ENCODE results near the gene PRKCG.

DNA sequence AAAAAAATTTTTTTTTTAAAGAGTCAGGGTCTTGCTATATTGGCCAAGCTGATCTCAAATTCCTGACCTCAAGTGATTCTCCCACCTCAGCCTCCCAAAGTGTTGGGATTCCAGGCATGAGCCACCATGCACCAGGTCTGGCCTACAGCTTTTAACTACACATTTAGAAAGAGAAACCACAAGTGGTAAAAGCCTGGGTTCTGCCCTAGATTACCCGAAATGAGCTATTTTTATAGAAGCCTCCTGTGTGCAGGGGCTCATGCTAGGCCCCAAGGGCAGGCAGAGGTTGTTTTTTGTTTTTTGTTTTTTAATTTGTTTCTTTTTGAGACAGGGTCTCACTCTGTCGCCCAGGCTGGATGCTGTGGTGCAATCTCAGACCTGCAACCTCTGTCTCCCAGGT is 28.3 kb upstream of the PRKCG start:
- no peak for TF ChIP-seq CTCF (conservative IDR thresholded peaks at IDR 0.05)
- TF ChIP-seq EZH2 (IDR thresholded peaks at IDR 0.05; ENCODE audit: low read depth): no peak
